NB4 (cell line): ENCODE measurements around the gene RGS8.
"Not testable (repeated sequence)": the region's sequence is repeated elsewhere in the genome, so short reads cannot be mapped to it uniquely, and the experiment has no call there.

Source experiments
- DNase-seq: peaks from one replicate; pipeline ENCODE4 v3.0.0; 2010; ENCODE audit warnings: low read depth
- H3K4me3 ChIP-seq: one replicate; pipeline ENCODE4 v1.5.1; 2011; ENCODE audit warnings: mild to moderate bottlenecking, low read depth, low read length, moderate library complexity
- MYC ChIP-seq: IDR thresholded peaks from 2 replicates; pipeline ENCODE4 v1.6.1; 2011; ENCODE audit warnings: low read depth, low read length
- POLR2A ChIP-seq: IDR thresholded peaks from 2 replicates; pipeline ENCODE4 v1.6.1; 2011; ENCODE audit warnings: mild to moderate bottlenecking; ENCODE audit not compliant: insufficient read length; ENCODE audit errors: extremely low read depth
- TF ChIP-seq, protein P1 (sequence below): IDR thresholded peaks from one replicate; pipeline ENCODE4 v1.5.1; 2012; ENCODE audit warnings: low read depth, low read length
- TF ChIP-seq, protein P2 (sequence below): IDR thresholded peaks from 2 replicates; pipeline ENCODE4 v1.6.1; 2011; ENCODE audit warnings: low read depth, low read length

The RGS8 gene

DNA sequence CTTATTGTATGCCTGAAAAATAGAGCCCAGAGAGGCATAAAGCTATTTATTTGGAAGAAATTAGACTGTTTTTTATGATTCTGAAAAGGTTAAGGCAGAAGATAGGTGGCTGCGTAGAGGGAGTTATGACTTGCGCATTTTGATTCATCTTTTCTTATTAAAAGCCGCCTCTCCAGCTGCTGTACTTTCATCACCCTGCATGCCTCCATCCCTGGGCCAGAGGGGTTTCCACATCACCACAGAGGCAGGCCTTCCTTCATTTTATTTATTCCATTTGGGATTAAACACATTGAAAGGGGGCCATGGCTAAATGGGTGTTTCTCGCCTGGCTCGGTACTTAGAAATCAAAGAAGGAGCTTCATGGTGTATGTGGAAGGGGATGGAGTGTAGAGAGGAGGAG is 14.6 kb upstream of the RGS8 start:
- DNase-seq = no peak
- no peak overlapping the region for H3K4me3 ChIP-seq

DNA sequence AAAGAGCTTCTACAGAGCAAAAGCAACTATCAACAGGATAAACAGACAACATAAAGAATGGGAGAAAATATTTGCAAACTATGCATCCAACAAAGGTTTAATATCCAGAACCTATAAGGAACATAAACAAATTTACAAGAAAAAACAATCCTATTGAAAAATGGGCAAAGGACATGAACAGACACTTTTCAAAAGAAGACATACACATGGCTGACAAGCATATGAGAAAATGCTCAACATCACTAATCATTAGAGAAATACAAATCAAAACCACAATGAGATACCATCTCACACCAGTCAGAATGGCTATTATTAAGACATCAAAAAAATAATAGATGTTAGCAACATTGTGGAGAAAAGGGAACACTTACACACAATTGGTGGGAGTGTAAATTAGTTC is 8.8 kb upstream of the RGS8 start:
- H3K4me3 ChIP-seq, DNase-seq: not testable (repeated sequence)

More for the DNA sequence above, 14.6 kb upstream of the RGS8 start:
- TF ChIP-seq, protein P1, sequence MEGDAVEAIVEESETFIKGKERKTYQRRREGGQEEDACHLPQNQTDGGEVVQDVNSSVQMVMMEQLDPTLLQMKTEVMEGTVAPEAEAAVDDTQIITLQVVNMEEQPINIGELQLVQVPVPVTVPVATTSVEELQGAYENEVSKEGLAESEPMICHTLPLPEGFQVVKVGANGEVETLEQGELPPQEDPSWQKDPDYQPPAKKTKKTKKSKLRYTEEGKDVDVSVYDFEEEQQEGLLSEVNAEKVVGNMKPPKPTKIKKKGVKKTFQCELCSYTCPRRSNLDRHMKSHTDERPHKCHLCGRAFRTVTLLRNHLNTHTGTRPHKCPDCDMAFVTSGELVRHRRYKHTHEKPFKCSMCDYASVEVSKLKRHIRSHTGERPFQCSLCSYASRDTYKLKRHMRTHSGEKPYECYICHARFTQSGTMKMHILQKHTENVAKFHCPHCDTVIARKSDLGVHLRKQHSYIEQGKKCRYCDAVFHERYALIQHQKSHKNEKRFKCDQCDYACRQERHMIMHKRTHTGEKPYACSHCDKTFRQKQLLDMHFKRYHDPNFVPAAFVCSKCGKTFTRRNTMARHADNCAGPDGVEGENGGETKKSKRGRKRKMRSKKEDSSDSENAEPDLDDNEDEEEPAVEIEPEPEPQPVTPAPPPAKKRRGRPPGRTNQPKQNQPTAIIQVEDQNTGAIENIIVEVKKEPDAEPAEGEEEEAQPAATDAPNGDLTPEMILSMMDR = no peak
- TF ChIP-seq, protein P2, sequence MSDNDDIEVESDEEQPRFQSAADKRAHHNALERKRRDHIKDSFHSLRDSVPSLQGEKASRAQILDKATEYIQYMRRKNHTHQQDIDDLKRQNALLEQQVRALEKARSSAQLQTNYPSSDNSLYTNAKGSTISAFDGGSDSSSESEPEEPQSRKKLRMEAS = no peak
- no peak for TF ChIP-seq POLR2A
- no peak for TF ChIP-seq MYC

DNA sequence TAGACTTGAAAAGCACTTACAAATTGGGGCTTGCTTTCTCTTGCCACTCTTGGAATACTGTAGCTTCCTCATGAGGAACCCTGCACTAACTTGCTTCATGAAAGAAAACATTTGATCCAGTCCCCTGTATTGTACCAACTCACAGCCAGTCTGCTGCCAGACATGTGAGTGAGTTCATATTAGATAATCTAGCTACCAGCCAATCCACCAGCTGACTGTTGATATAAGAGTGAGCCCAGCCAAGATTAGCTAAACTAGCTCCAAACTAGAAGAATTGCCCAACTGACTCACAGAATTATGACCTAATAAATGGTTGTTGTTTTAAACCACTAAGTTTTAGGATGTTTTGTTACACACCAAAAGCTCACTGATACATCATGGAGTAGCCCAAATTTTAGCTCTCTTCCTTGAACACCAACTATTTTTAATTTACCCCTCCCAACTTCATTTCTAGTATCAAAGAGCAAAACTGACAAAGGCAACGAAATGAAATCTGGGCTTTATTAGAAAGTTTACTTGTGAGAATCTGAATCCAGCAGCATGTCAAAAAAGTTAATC is 6.6 kb upstream of the RGS8 start:
- no peak for DNase-seq
- H3K4me3 ChIP-seq = no peak overlapping the region
- TF ChIP-seq, protein P2 = no peak
- no peak for TF ChIP-seq MYC
- TF ChIP-seq, protein P1 = no peak
- TF ChIP-seq POLR2A = no peak

DNA sequence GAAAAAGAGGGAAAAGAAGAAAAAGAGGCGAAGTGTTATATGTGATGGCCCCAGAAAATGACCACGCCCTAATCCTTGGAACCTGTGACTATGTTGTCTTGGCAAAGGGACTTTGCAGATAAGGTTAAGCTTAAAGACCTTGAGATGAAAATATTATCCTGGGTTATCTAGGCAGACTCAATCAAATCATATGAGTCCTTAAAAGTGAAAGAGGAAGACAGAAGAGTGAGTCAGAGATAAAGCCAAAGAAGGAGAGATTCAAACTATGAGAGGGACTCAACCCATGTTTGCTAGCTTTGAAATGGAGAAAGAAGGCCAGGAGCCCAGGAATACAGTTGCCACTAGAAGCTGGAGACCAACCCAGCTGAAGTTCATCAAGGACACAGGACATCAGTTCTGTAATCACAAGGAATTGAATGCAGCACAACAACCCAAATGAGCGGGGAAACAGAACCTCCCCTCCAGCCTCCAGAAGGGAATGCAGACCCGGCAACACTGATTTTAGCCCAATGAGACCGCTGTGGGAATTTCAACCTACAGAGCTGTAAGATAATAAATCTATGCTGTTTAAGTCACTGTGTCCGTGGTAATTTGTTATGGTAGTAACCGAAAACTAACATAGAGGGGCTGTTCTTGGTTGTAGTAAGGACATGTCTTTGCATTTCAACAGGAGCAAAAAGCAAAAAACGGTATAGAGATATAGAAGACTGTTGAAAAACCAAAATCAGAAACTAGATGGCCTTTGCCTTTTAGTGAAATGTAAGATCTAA is 4.2 kb upstream of the RGS8 start:
- DNase-seq = no peak
- H3K4me3 ChIP-seq = no peak overlapping the region
- TF ChIP-seq POLR2A (no peak), MYC (no peak)
- TF ChIP-seq, protein P2 = no peak
- TF ChIP-seq, protein P1 = no peak

DNA sequence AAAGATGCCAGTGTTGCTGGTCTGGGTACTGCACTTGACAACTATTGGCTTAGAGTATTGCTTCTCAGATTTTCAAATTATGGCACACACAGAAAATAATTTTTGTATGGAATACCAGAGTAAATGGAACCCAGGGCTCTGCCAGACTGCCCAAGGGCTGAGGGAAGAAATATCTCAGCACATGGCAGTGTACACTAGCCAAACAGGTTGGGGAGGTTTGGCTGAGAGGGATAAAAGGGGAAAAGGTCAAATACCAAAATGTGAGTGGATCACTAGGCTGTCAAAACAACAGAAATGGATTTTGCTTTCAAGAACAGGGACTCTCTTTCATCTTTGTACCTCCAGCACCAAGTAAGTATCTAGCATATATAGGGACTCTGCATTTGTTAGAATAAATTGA is 3.0 kb upstream of the RGS8 start:
- TF ChIP-seq, protein P1 = no peak
- TF ChIP-seq MYC = no peak
- no peak for TF ChIP-seq POLR2A
- TF ChIP-seq, protein P2 = no peak
- H3K4me3 ChIP-seq = no peak overlapping the region
- no peak for DNase-seq

DNA sequence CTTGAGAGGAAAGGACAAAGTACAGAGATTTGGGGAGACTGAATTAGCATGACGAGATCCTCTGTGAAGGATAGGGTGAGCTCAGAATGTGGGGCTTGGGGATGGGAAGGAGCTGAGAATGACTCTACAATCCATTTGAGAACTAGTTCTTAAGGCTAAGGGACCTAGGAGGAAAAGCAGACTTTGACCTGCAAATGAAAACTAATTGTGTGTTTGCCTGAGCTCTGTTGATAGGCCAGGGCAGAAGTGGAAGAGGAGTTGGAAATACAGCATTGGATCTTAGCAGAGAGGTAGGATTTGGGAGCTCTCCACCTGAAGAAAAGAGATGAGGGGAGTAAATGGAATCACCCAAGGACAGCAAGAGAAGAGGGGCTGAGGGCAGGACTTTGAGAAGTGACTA is 2.1 kb upstream of the RGS8 start:
- H3K4me3 ChIP-seq = no peak overlapping the region
- no peak for TF ChIP-seq MYC
- DNase-seq = no peak

DNA sequence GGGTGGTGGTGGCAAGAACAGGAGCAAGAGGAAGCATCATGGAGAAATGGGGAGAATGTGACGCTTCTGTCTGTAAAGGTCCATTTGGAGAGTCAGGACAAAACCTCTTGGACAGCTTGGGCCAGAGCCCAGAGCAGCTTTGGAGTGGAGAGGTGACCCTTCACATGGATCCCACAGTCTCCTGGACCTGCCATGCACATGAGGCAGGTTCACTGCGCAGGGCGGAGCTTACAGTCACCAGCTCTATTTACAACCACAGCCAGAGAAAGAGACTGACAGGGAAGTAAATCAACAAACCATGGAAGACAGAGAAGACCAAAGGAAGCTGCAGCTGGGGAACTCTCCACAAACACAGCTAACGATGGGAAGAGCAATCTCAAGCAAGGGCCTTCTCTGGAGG is 828 bp upstream of the RGS8 start:
- DNase-seq = no peak

More for the DNA sequence above, 828 bp upstream of the RGS8 start:
- no peak for TF ChIP-seq POLR2A
- TF ChIP-seq, protein P2 = no peak
- TF ChIP-seq, protein P1 = no peak
- TF ChIP-seq MYC = no peak
- no peak overlapping the region for H3K4me3 ChIP-seq
